HEK293T (cell line): ENCODE results near the gene RAC2.

Experiments used
- CTCF ChIA-PET: fragments of 350-600 bp; formaldehyde crosslinking; extraction: SDS; loops from one replicate; lab custom pipeline; 2021; ENCODE audit warnings: antibody characterized with exemption, inconsistent platforms; lab: Yijun Ruan, JAX
- POLR2A ChIA-PET: fragments of 350-600 bp; formaldehyde crosslinking; extraction: SDS; loops from one replicate; lab custom pipeline; 2020; ENCODE audit warnings: antibody characterized with exemption, inconsistent platforms; lab: Yijun Ruan, JAX
- DNase-seq: peaks from one replicate; pipeline ENCODE4 v3.0.0; 2012; ENCODE audit warnings: mixed read lengths; ENCODE audit errors: extremely low spot score
- ARNT ChIP-seq: fragments of 450-650 bp; IDR thresholded peaks from 2 replicates; pipeline ENCODE4 v1.6.1; 2017; ENCODE audit warnings: mild to moderate bottlenecking
- BHLHE40 ChIP-seq: fragments of 450-650 bp; IDR thresholded peaks from 2 replicates; pipeline ENCODE4 v1.6.1; 2016; ENCODE audit warnings: mild to moderate bottlenecking, moderate library complexity, borderline replicate concordance
- CTBP1 ChIP-seq: fragments of 450-650 bp; IDR thresholded peaks from 2 replicates; pipeline ENCODE4 v1.6.1; 2016; ENCODE audit warnings: borderline replicate concordance
- ELF4 ChIP-seq: fragments of 450-650 bp; IDR thresholded peaks from 2 replicates; pipeline ENCODE4 v1.6.1; 2017; ENCODE audit warnings: antibody characterized with exemption
- FOXA1 ChIP-seq: fragments of 450-650 bp; IDR thresholded peaks from 2 replicates; pipeline ENCODE4 v1.6.1; 2016; ENCODE audit warnings: mild to moderate bottlenecking
- FOXK2 ChIP-seq: fragments of 450-650 bp; IDR thresholded peaks from 2 replicates; pipeline ENCODE4 v1.6.1; 2016; ENCODE audit warnings: mild to moderate bottlenecking
- FOXM1 ChIP-seq: fragments of 450-650 bp; IDR thresholded peaks from 2 replicates; pipeline ENCODE4 v1.6.1; 2017; ENCODE audit warnings: mild to moderate bottlenecking, borderline replicate concordance
- HDGF ChIP-seq: fragments of 450-650 bp; IDR thresholded peaks from 2 replicates; pipeline ENCODE4 v1.6.1; 2017; ENCODE audit warnings: antibody characterized with exemption, borderline replicate concordance
- L3MBTL2 ChIP-seq: fragments of 450-650 bp; conservative IDR thresholded peaks from 2 replicates; pipeline ENCODE4 v1.6.1; 2016; ENCODE audit warnings: mild to moderate bottlenecking
- LEF1 ChIP-seq: fragments of 450-650 bp; IDR thresholded peaks from 2 replicates; pipeline ENCODE4 v1.6.1; 2017; ENCODE audit warnings: mild to moderate bottlenecking, borderline replicate concordance
- NFRKB ChIP-seq: fragments of 450-650 bp; IDR thresholded peaks from 2 replicates; pipeline ENCODE4 v1.6.1; 2016; ENCODE audit warnings: mild to moderate bottlenecking, moderate library complexity
- PKNOX1 ChIP-seq: fragments of 450-650 bp; IDR thresholded peaks from 2 replicates; pipeline ENCODE4 v1.6.1; 2016
- SP1 ChIP-seq: fragments of 450-650 bp; IDR thresholded peaks from 2 replicates; pipeline ENCODE4 v1.6.1; 2017
- SUZ12 ChIP-seq: fragments of 450-650 bp; IDR thresholded peaks from 2 replicates; pipeline ENCODE4 v1.6.1; 2016; ENCODE audit warnings: mild to moderate bottlenecking
- TARDBP ChIP-seq: fragments of 450-650 bp; IDR thresholded peaks from 2 replicates; pipeline ENCODE4 v1.6.1; 2016
- ZNF384 ChIP-seq: fragments of 450-650 bp; IDR thresholded peaks from 2 replicates; pipeline ENCODE4 v1.6.1; 2016

Gene RAC2

DNA sequence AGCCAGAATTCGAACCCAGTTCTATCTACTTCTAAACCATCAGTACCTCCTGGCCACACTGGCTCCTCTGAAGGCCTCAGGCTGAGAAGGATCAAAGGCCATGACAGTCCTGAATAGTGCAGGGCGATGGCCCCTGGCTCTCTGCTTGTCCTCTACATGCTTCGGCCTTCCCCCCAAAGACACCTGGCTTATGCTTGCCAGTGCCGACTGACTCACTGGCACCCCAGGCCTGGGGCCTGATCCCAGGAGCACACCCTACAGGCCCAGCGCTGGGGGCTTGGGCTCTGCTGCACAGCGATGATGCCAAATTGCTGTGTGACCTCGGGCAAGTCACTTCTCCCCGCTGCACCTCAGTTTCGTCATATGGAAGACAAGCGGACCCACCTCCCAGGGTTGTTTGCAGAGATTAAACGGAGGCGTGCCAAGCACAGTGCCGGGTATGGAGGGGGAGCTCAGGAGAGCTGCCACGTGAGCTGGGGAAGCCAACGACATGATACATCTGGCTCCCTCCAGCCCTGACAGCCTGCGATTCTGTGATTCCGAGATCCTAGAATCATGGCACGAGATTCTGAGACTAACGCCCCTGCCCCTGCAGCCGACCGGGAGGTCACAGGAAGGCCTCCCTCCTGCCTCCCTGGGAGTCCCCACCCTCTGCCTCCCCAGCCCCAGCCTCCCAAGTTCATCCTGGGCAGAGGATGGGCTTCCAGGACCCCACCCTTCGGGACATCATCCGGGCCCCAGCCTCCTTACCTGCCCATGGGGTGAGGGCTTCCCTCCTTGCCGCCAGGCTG lies 32.8 kb downstream of the RAC2 start:
- ChIA-PET CTCF (interaction anchor here (1.1 to 4.2 kb wide), 2 partner anchors 12 to 49 kb away, joined by 3 to 11 read pairs; no protein-coding TSS in a partner anchor), POLR2A (no interaction called here)
- TF ChIP-seq HDGF (no peak), LEF1 (no peak), L3MBTL2 (no peak), ZNF384 (no peak), SUZ12 (no peak), TARDBP (no peak), PKNOX1 (no peak), FOXA1 (no peak), FOXK2 (no peak), SP1 (no peak), FOXM1 (no peak), CTBP1 (no peak), NFRKB (no peak), ELF4 (no peak), BHLHE40 (no peak)
- no peak for DNase-seq

DNA sequence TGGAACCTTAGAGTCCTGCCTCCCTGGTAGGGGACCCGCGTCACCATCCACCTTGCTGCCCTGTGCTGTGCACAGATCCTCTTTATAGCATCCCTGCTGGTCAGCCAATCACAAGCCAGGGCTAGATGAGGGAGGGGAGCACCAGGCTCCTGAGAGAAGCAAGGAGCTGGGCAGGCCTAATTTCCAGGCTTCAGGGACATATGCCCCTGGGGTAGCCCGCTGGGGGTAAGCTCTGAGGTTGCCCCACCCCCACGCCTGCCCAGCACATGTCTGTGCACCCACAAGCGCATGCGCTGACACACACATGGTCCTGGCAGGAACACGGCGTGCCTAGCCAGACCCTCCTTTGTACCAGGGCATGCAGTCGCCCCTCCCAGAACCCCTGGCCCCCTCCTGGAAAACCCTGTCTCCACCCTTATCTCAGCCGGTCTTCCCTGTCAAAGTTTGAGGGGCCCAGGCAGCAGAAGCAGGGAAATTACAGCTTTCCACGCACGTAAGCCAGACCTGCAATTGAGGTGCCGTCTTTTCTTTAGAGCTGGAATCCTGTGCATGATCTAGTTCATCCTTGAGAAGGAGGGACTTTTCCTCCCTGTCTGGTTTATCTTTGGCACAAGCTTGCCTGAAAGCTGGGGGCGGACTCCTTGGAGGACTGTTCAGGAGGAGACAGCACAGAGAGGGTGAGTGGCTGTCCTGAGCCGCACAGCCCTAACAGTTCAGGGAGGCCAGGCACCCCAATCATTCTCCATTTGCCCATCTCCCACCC lies 33.8 kb downstream of the RAC2 start:
- ChIA-PET POLR2A (no interaction called here), CTCF (interaction anchor here (1.1 to 4.2 kb wide), 2 partner anchors 11 to 50 kb away, joined by 3 to 11 read pairs; no protein-coding TSS in a partner anchor)
- no peak for TF ChIP-seq FOXA1
- TF ChIP-seq CTBP1, result no peak
- no peak for TF ChIP-seq L3MBTL2
- no peak for TF ChIP-seq ARNT
- no peak for TF ChIP-seq FOXK2
- no peak for TF ChIP-seq ZNF384
- TF ChIP-seq BHLHE40, result no peak
- no peak for DNase-seq

DNA sequence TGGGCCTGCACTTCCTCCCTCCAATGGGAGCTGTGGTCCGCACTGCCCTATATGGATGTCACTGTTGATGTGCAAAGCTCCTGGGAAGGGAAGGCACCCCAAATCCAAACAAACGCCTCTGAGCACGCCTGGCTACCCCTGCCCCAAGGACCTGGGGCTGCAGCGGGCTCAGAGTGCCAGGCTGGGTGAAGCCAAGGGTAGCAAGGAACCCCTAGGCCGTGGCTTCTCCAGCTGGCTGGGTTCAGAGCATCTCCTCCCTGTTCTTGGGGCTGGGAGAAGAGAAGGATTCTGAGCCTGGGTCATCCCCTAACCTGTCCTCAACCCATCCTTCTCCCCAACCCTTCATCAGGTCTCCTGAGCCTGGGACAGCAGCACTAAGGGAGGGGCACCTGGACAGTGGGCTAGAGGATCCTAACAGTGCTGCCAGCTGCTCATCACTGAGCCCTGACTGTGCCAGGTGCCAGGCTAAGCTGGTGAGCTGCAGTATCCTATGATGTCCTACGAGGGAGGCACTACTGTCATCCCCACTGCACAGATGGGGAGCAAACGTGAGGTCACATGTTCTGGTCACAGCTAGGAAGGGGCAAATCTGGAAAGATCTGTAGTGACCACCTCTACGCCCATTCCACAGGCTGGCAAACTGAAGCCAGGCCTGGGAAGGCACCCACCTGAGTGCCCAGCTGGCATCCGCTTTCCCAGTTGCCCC lies 34.8 kb downstream of the RAC2 start:
- CTCF ChIA-PET, result interaction anchor here (4.2 kb wide), 1 partner anchor 10 kb away, joined by 11 read pairs; no protein-coding TSS in a partner anchor

GRCh38 chr22:37208401-37209139 lies 35.5 kb downstream of the RAC2 start:
- DNase-seq, result no peak
- CTCF ChIA-PET, result interaction anchor here (4.2 kb wide), 1 partner anchor 9 kb away, joined by 11 read pairs; no protein-coding TSS in a partner anchor
- no peak for TF ChIP-seq TARDBP
- TF ChIP-seq NFRKB, result no peak
- no peak for TF ChIP-seq FOXK2
- no peak for TF ChIP-seq LEF1
- TF ChIP-seq PKNOX1, result no peak
- no peak for TF ChIP-seq ELF4
- no peak for TF ChIP-seq ARNT
- POLR2A ChIA-PET, result interaction anchor here (1.0 kb wide), 1 partner anchor 8 kb away, joined by 3 read pairs; no protein-coding TSS in a partner anchor

More for the DNA sequence above, 34.8 kb downstream of the RAC2 start:
- DNase-seq, result no peak
- POLR2A ChIA-PET, result interaction anchor here (1.0 kb wide), 1 partner anchor 9 kb away, joined by 3 read pairs; no protein-coding TSS in a partner anchor
- TF ChIP-seq ZNF384, result no peak
- no peak for TF ChIP-seq ELF4
- TF ChIP-seq PKNOX1, result no peak
- no peak for TF ChIP-seq HDGF
- TF ChIP-seq FOXK2, result no peak
- no peak for TF ChIP-seq SP1
- TF ChIP-seq CTBP1, result no peak
- no peak for TF ChIP-seq FOXA1
- TF ChIP-seq NFRKB, result no peak
- TF ChIP-seq L3MBTL2, result no peak
- no peak for TF ChIP-seq BHLHE40
- no peak for TF ChIP-seq TARDBP
- no peak for TF ChIP-seq FOXM1
- TF ChIP-seq LEF1, result no peak

DNA sequence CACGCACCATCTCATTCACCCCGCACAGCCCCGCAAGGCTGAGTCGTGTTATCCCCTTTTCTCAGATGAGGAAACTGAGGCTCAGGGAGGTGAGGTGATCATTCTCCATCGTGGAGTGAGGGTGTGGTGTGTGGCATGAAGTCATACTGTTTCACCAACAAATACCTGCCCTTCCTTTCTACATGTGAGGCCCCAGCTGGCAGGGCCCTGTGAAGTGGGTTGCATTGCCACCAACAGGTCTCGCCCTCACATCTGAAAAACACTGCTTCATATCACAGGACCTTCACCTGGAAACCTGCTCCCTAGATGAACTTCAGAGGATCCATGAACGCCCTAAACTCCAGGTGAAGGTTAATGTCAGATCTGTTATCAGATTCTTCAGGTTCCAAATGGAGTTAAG lies 36.1 kb downstream of the RAC2 start:
- POLR2A ChIA-PET, result interaction anchor here (1.0 kb wide), 1 partner anchor 8 kb away, joined by 3 read pairs; no protein-coding TSS in a partner anchor
- no peak for DNase-seq
- TF ChIP-seq LEF1 (no peak), PKNOX1 (no peak), FOXA1 (no peak), ZNF384 (no peak)
- CTCF ChIA-PET, result interaction anchor here (4.2 kb wide), 1 partner anchor 9 kb away, joined by 11 read pairs; no protein-coding TSS in a partner anchor
